Islet of Langerhans (tissue), 1 donor: ENCODE results near the gene GRIP1.

ENCODE experiments used
- FAIRE-seq: peaks from one replicate; lab custom pipeline; 2011; peaks lifted over from hg19 to GRCh38; lab: Jason Lieb, UNC

GRIP1 gene

DNA sequence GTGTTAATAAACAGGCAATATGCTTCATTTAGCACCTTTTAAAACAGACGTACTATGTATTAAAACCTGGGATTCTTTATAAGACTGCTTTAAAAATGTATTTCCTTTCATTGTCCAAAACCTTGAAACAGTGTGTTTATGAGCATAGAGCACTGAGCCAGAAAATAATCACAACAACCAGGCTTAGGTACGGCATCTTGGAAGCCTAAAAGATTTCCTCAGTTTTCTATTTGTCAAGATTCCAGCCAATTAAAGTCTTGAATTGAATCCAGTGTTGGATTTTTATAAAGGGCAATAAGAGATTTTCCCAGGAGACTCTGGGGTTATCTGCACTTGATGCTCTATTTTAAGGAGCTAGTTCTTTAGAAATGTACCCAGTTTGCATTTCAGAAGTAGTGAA, 80.3 kb downstream of the GRIP1 start:
- FAIRE-seq = no peak

DNA sequence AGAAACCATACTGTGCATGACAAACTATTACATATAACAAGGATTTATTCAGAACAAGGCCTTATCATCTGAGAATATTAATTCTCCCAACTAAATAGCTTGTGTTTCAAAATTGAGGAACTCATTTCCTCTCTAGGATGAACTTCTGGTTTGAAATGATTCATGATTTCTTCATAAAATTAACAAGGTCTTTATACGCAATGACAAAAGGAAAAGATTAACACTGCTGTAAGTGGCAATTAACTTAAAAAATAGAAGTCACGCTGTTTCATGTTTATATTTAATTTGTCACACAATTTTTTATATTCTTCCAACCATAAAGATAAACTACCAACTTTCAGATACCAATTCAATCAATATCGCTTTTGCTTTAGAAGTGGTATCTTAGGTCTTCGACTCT, 80.8 kb downstream of the GRIP1 start:
- FAIRE-seq = no peak

DNA sequence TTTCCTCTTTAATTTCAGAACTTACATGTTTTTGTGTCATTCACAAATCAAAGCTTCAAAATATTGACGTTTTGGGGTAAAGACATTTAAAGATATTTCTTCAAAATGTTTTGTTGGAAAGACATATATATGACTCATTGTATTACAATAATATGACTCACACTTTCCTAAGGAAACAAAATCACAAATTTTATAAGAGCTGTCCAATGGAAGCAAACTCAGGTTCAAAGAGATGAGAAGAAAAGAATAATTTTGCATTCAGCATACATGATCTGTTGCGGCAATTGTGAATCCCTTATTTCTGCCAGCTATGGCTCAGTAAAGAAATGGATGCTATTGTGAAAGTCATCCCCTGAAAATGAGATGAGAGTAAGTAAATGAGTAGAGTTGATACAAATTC, 82.7 kb downstream of the GRIP1 start:
- FAIRE-seq = no peak

DNA sequence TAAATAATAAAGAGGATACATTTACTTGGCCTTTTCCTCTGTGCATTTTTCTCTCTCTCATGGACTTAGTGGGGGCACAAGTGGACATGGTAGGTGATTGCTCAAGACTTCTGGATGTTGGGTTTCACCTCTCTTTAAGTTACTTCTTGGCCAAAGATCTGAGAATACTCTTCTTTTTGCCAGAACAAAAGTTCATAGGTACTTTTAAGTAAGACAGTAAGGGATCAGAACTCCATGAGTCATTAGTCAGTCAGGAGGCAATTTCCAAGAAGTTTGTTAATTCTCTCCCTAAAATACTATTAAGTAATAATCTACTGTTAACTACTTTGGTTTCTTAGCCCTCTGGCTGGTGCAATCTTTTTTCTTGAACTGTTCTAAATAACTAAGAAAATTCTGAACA, 84.2 kb downstream of the GRIP1 start:
- FAIRE-seq = no peak

DNA sequence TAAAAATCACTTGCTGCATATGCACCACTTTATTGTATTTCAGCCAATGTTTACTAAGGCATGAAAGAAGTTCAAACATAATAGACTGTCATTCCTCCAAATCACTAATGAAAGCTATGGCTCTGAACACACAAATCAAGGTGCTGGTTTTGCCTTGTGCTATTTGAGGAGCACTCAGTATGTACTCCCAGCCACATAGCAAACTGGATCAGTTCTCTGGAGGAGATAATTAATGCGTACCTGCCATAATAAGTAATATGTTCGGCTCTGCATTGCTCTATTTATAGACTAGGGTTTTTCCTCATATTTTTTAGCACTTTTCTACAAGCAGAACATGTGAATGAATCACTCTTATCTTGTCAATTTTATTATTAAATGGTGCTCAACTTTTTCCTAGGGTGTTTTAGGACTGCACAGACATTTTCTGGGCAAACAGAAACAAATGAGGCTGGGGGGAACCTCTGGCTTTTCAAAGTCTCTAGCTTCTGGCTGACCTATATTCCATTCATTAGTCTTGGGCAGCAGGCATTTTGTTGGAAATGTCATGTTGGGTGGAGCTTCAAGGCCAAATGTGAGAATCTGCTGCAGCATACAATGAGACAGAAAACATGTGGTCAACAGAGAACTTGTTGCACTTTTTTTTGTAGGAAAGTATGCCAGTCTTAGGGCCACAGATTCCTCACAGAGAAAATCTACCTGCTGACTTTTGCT, 88.4 kb downstream of the GRIP1 start:
- FAIRE-seq = no peak

DNA sequence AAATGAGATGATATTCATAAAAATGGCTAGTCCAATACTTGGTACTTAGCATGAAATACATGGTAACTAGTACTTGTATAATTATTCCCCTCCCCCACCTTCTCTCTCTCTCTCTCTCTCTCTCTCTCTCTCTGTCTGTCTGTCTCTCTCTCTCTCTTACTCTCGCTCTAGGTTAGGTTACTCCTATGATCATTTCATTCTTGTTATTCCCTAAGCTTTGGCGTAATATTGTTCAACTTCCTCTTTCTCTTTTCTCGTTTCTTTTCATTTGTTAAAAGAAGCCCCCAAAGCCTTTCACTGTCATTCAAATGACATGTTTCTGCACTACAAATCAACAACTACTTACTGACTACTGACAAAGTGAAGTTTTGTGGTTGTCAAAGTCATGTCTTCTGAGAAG, 89.8 kb downstream of the GRIP1 start:
- no peak for FAIRE-seq

DNA sequence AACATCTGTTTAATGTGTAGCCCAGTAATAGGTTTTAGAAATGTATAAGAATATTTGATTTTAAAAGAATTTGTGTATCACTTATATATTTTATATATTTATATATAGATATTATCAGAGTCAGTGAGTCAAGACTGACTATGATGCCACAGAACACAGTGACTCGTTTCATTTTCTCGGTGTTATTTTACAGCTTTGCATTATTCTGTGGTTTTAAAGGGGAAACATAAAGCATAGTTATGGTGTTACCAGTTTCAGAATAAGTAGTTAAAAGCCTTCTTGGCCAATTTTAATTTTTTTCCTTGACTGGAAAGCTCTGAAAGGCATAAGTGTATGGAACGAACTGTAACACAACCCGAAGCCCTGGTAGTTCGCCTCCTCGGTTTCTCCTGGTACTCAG, 91.0 kb downstream of the GRIP1 start:
- no peak for FAIRE-seq

DNA sequence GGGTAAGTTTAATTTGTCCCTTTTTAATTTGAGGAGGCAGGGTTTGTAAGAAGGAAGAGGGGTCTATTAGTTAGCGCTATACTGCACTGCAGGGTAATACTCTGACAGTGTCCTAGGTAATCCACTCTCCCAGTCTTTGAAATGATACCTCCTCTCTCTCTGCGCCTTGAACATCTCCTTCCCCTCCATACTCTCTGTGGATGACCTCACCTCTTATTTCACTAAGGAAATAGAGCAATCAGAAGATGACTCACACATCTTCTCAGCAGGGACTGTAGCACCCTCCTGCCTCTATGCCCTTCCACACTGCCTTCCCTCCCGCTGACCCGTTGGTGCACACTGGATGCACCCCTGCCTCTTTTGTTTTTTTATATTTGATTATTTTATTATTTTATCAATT, 94.2 kb downstream of the GRIP1 start:
- no peak for FAIRE-seq

DNA sequence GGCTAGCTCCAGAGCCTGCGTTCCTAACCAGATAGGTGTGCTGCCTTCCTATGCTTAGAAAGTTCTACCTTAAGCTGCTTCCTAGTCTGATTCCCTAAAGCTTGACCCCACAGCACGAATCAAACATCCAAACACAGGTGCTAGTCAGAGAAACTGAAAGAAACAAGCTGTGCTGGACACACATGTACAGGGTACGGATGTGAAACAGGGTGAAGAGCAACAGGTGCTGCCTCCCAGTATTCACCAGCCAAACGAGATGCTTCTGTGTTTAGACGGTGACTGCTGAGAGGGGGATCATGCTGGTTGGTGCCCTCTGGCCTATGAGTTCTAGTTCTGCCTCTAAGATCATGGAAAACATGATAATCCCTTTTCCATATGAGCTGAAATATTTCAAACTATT, 105.3 kb downstream of the GRIP1 start:
- FAIRE-seq = no peak

DNA sequence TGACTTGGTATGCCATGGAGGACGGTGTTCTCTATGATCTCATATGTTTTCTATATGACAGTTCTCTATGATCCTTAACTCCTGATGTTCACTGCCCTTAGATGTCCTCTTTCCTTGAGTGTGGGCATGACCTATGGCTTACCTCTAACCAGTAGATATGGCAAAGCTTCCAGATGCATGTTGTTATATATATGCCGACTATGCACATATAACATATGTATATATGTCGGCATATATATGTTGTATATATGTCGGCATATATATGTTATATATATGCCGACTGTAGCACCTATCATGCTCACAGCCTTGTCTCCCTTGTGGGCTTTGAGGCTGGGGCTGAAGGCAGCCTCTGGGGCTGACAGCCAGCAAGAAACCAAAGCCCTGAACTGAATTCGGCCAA, 106.0 kb downstream of the GRIP1 start:
- FAIRE-seq = no peak

DNA sequence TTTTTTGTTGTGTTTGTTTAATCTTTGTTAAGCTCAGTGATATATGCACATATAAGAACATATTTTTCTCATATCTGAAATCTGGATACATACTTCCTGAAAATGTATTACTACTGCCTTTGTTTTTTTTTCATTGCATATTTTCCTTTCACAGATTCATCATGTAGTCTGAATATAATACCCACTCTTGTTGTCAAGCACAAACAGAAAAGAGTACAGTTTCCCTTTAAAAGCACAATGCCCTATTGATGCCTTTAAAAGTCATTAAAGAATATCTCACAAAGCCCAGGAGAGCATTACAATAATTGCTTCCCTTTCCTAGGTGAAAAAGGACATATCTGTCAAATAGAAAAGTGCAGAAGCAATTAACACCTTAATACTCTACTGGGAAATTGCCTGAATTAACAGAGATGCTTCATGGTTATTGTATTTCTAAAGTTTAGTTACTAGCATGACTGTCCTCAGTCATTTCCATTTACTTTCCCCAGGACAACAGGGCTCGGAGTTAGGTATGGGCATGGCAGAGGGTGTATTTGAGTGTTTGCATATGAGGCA, 107.4 kb downstream of the GRIP1 start:
- FAIRE-seq = no peak

DNA sequence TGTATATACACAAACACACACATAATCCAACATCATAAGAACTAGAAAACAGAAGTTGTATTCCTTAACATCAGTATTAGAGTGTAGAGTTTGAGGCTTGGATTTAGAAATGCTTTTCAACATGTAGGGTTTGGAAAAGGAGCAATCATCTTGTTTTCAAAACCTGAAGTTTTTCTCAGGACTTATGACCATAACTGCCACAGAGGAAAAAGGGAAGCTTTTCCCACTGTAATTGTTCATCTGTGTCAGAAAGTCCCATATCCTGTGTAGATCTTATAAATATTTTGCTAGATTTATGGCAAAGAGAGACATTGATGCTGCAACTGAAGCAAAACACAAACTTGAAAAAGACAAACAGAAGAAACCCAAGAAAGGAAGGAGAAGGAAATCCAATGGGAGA, 115.7 kb downstream of the GRIP1 start:
- FAIRE-seq = no peak

DNA sequence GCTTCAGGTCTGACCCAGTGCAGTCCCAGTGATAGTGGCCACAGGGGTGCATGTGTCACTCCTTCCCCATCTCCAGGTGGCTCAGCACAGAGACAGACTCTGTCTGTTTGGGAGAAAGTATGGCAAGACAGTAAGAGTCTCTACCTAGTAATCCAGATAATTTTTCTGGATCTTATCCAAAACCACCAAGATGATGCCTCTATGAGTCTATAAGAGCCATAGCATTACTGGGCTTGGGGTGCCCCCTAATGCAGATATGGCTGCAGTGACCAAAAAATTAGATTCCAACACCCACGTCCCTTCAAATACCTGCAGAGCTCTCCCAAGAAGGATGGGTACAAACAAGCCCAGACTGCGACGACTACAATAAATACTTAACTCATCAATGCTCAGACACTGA, 123.8 kb downstream of the GRIP1 start:
- no peak for FAIRE-seq

DNA sequence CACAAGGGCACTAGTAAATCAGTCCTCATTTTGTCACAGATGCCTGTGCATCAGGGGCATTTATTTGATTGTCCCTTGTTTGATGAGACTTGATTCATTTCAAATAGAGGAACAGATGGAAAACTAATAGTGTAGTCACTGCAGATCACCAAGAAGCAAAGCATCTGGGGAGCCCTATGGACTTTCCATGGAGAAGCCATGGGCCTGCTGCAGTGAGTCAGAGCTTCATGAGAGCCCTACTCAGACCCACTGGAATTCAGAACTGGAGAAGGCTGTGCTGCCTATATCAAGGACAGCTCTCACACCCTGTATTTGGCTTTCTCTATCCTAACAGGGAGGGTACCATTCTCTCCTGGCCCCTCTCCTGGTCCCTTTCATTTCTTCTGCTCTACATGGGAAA, 126.2 kb downstream of the GRIP1 start:
- FAIRE-seq = no peak

DNA sequence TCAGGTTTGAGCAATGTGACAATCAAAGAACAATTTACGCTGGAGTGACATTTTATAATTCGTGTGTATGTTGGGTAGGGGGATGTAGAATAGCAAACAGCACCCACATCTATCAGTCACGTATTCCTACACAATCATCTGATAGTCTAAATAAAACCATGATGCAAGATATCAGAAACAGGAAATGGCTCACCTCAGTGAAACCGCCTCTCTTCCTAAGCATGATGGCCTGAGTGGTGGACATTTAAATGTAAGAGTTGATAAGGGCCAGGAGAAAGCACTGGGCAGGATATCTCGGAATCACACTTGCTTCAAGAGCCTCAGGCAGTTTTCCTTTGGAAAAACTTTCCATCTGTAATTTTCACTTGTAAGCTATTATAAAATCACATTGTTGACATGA, 128.2 kb downstream of the GRIP1 start:
- FAIRE-seq = no peak

DNA sequence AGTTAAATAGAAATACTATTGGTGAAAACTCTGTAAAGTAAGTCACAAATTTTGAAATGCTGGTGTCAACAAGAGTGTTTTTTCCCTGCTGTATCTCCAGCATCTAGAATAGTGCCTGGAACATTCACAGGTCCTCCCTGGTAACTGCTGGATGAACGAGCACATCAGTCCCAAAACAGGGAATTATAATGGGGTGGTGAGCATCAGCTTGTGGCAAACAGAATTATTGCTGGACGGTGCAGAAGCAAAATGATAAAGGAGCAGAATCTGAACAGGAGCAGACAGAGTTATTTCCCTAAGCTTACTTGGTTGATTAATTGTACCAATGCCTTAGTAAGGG, 129.9 kb downstream of the GRIP1 start:
- FAIRE-seq = no peak

DNA sequence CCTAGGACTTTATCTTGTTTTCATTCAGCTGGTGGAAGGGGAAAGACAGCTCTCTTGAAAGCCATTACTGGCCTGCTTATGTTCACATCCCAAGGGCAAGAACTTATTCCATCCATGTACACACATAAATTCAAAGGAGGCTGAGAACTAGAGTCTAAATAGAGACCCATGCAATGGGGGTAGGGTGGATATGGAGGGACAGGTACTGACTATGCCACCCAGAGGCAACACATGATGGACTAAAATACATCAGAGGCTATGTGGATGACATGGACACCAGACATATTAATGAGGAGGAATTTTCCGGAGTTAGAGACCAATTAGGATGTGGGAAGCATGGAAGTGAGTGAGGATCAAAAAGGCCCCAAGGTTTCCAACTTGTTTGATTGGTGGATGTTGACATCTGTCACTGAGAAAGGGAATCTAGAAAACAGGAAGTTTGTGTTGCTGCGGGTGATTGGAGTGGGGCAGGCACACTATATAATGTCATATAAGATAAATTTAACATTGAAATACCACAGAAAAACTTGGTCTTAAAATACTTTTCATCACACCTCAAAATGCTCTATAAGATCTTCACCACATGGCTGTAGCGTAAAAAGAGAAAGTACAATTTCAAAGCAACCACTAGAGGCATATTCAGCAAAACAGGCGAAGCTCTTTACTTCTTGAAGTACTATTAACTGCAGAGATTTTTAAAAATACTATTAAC, 130.4 kb downstream of the GRIP1 start:
- FAIRE-seq = no peak

DNA sequence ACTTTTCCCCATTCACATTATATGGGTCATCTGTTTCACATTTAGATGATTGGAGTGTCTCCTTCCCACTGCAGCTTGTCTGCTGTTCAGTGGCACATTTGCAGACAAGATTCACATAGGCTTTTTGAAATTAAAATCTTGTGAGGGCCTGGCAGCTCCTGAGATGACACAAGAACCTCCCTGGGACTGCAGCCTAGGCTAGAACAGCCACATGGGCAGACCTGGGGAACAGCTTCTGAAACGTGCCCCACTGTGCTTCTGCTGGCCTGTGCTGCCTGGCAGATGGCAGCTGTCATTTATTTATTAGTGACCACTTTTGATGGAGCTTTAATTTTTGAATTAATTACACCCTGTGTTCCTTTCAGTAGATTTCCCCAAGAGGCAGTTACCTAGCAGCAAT, 137.4 kb downstream of the GRIP1 start:
- FAIRE-seq = no peak

DNA sequence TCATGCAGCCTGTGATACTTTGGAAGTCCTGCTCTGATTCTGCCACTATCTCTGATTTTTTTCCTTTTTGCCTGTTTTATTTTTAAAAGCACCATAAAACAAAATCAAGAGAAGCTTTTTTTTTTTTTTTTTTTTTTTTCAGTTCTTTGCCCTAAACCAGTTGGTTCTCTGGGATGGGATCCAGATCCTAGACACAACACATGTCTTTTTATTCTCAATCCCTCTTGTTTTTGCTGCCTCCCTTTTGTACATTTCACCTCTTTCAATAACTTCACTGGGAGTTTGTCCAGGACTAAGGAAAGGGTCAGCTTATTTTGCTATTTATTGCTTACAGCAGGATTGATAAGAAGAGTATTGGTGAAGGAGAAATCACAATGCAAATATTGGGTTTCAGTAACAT, 139.4 kb downstream of the GRIP1 start:
- no peak for FAIRE-seq

DNA sequence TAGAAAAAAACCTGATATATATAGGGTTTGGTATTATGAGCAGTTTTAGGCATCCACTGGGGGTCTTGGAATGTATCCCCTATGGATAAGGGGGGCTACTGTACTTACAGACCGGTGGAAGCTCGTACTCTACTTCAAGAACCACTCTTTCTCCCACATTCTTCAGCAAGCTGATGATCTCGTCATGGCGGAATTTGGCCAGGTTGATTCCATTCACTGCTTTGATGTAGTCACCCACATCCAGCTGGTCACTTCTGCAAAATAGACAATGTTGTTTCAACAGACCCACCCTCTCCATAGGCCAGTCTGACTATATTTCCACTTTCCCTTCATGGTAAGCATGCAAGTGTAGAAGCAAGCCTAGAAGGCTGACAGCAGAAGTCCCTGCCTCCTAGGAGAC, 139.9 kb downstream of the GRIP1 start:
- no peak for FAIRE-seq

DNA sequence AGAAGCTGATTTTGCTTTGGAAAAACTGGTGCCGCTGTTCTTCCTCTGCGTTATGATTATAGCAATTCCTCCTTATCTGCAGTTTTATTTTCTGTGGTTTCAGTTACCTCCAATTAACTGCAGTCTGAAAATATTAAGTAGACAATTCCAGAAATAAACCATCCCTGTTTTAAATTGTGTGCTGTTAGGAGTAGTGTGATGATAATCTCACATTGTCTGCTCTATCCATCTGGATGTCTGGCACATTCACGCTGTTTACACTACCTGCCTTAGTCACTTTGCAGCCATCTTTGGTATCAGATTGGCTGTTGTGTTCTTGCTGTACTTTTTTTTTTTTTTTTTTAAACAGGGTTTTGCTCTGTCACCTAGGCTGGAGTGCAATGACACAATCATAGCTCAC, 141.0 kb downstream of the GRIP1 start:
- no peak for FAIRE-seq

DNA sequence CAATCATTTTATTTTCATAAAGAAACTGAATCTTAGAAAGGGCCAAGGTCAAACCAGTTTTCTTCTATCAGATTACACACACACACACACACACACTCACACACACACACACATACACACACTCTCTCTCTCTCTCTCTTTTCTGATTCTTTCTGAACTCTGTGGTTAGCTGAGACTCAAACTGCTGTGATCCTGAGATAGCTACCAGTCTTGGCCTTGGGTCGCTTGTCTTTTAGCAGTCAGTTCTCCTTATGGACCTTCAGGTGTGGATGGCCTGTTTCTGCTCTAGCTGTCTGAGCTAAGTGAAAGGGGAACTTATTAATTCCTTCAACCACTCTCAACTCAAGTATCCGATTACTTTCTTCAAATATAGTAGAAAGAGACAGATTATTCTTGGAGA, 145.1 kb downstream of the GRIP1 start:
- no peak for FAIRE-seq

DNA sequence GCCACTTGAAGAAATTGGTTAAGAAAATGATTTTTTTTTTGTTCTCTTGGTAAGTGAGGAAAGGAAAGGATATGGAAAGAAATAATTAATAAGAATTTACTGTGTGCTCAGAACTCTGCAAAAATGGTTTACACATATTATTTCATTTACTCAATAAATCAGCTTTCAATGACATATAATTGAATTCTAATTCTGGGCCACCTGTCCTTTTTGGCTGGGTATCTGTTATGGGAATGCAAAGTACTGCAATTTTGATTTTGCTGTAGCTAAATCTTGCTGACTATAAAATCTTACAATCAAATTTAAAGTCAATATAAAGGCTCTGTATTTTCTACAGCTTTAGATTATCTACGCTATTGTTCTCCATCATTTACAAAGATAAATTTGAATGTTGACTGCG, 147.1 kb downstream of the GRIP1 start:
- FAIRE-seq = no peak

DNA sequence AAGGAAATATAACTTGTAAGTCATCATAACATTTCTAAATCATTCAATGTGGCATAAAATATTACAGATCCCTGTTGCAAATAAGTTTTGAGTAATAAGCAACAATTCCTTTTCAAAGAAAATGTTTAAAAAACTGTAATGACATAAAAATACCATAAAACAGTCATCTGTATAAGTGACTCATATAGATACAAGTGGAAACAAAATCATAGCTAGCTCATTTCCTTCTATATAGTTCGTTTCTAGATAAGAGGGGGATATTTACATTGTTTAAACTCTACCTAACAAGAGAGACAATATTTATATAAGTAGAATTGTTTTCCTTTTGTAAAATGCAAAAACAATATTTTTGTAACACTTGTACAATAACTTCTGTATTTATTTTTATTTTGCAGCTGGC, 148.9 kb downstream of the GRIP1 start:
- FAIRE-seq = no peak
